Astrocyte (in vitro differentiated cells and primary cell): ENCODE results near the gene SLC25A33. TPM values are rescaled to one million over a fixed set of nuclear protein-coding genes. Genes with fewer than 3 reads are reported as not detected.

Experiments used
- DNase-seq: peaks from one replicate; pipeline ENCODE4 v3.0.0-alpha.2; 2010; ENCODE audit warnings: low read depth
- FAIRE-seq: peaks from 2 replicates; lab custom pipeline; 2011; peaks lifted over from hg19 to GRCh38; lab: Jason Lieb, UNC
- H2AFZ ChIP-seq: 2 replicates; pipeline ENCODE4 v1.6.0; 2012; ENCODE audit warnings: low read depth, low read length, inconsistent platforms
- H3K27ac ChIP-seq: 2 replicates; pipeline ENCODE4 v1.5.1; 2011; ENCODE audit warnings: low read depth, low read length, inconsistent platforms
- H3K27me3 ChIP-seq: 2 replicates; pipeline ENCODE4 v1.6.0; 2011; ENCODE audit warnings: low read length, inconsistent platforms; ENCODE audit not compliant: insufficient read depth
- H3K36me3 ChIP-seq: 2 replicates; pipeline ENCODE4 v1.5.1; 2011; ENCODE audit warnings: low read length, inconsistent platforms; ENCODE audit not compliant: insufficient read depth
- H3K4me1 ChIP-seq: 2 replicates; pipeline ENCODE4 v1.5.1; 2011; ENCODE audit warnings: low read length, inconsistent platforms; ENCODE audit not compliant: insufficient read depth
- H3K4me2 ChIP-seq: 2 replicates; pipeline ENCODE4 v1.6.0; 2012; ENCODE audit warnings: low read length, inconsistent platforms
- H3K4me3 ChIP-seq: 2 replicates; pipeline ENCODE4 v1.5.1; 2011; ENCODE audit warnings: low read depth, mild to moderate bottlenecking, low read length, inconsistent platforms; ENCODE audit not compliant: insufficient read depth
- H3K79me2 ChIP-seq: 2 replicates; pipeline ENCODE4 v1.6.0; 2012; ENCODE audit warnings: mild to moderate bottlenecking, low read length, inconsistent platforms; ENCODE audit not compliant: insufficient read depth
- H3K9ac ChIP-seq: 2 replicates; pipeline ENCODE4 v1.6.0; 2012; ENCODE audit warnings: mild to moderate bottlenecking, low read length, inconsistent platforms
- H3K9me3 ChIP-seq: 2 replicates; pipeline ENCODE4 v1.5.1; 2012; ENCODE audit warnings: low read depth, mild to moderate bottlenecking, low read length, inconsistent platforms; ENCODE audit not compliant: insufficient read depth
- H4K20me1 ChIP-seq: 2 replicates; pipeline ENCODE4 v1.6.0; 2012; ENCODE audit warnings: low read length, inconsistent platforms; ENCODE audit not compliant: insufficient read depth
- H3K27ac Mint-ChIP-seq: one replicate; pipeline ENCODE4 v1.8.0; 2021; ENCODE audit warnings: mild to moderate bottlenecking, mixed read lengths; ENCODE audit not compliant: unreplicated experiment
- H3K27me3 Mint-ChIP-seq: one replicate; pipeline ENCODE4 v1.8.0; 2021; ENCODE audit warnings: low read depth, mixed read lengths; ENCODE audit not compliant: unreplicated experiment
- H3K36me3 Mint-ChIP-seq: one replicate; pipeline ENCODE4 v1.8.0; 2021; ENCODE audit warnings: low read depth, mixed read lengths; ENCODE audit not compliant: unreplicated experiment
- H3K4me1 Mint-ChIP-seq: one replicate; pipeline ENCODE4 v1.8.0; 2021; ENCODE audit warnings: low read depth, mixed read lengths; ENCODE audit not compliant: unreplicated experiment
- H3K4me3 Mint-ChIP-seq: one replicate; pipeline ENCODE4 v1.8.0; 2021; ENCODE audit warnings: mild to moderate bottlenecking, moderate library complexity, mixed read lengths; ENCODE audit not compliant: unreplicated experiment
- H3K9me3 Mint-ChIP-seq: one replicate; pipeline ENCODE4 v1.8.0; 2021; ENCODE audit warnings: mild to moderate bottlenecking, mixed read lengths; ENCODE audit not compliant: unreplicated experiment
- CTCF ChIP-seq: IDR thresholded peaks from 2 replicates; pipeline ENCODE4 v1.5.1; 2011; ENCODE audit warnings: low read depth, mild to moderate bottlenecking, inconsistent platforms, low read length, moderate library complexity; ENCODE audit not compliant: insufficient read depth
- EZH2 ChIP-seq: IDR thresholded peaks from 2 replicates; pipeline ENCODE4 v1.6.1; 2012; ENCODE audit warnings: mild to moderate bottlenecking, low read length, inconsistent platforms; ENCODE audit not compliant: insufficient read depth
- total RNA-seq: library from RNA; stranded (reverse); gene quantifications from 2 replicates; pipeline ENCODE4 v1.2.1, GENCODE V29; 2021

The SLC25A33 gene
- total RNA-seq, 1 donor from 2014 or later, result 6.7 TPM

- DNase-seq (no peak), FAIRE-seq (no peak)
- Mint-ChIP-seq H3K36me3 (no peaks in the 10 kb centered on the region), H3K27ac (no peak overlapping the region), H3K27me3 (peaks cover 33% of the 10 kb centered on the region), H3K9me3 (no peaks in the 10 kb centered on the region), H3K4me1 (no peaks in the 10 kb centered on the region), H3K4me3 (no peak overlapping the region)
- TF ChIP-seq EZH2, result no peak
- TF ChIP-seq CTCF, result no peak
- H3K4me2 ChIP-seq, result no peak overlapping the region
- no peak overlapping the region for H3K4me3 ChIP-seq
- H3K4me1 ChIP-seq, result peaks cover 5% of the 10 kb centered on the region
- H3K9me3 ChIP-seq, result no peaks in the 10 kb centered on the region
- H3K27me3 ChIP-seq, result peaks cover 2% of the 10 kb centered on the region
- no peak overlapping the region for H3K9ac ChIP-seq
- H4K20me1 ChIP-seq, result no peaks in the 10 kb centered on the region
- H3K36me3 ChIP-seq, result no peaks in the 10 kb centered on the region
- no peaks in the 10 kb centered on the region for H3K79me2 ChIP-seq
- H2AFZ ChIP-seq, result no peak overlapping the region
- no peak overlapping the region for H3K27ac ChIP-seq
Observed at GRCh38 chr1:9495854-9496374, 43.4 kb upstream of the SLC25A33 start.

GRCh38 chr1:9500756-9501754 is 38.2 kb upstream of the SLC25A33 start:
- H3K4me3 ChIP-seq, result no peak overlapping the region
- TF ChIP-seq EZH2, result no peak
- TF ChIP-seq CTCF, result no peak
- Mint-ChIP-seq H3K4me1 (no peaks in the 10 kb centered on the region), H3K36me3 (no peaks in the 10 kb centered on the region), H3K4me3 (no peak overlapping the region), H3K9me3 (no peaks in the 10 kb centered on the region), H3K27me3 (peaks cover 39% of the 10 kb centered on the region), H3K27ac (no peak overlapping the region)
- H3K27me3 ChIP-seq, result peaks cover 2% of the 10 kb centered on the region
- H2AFZ ChIP-seq, result no peak overlapping the region
- no peaks in the 10 kb centered on the region for H4K20me1 ChIP-seq
- FAIRE-seq, result no peak
- H3K79me2 ChIP-seq, result no peaks in the 10 kb centered on the region
- H3K4me2 ChIP-seq, result no peak overlapping the region
- H3K27ac ChIP-seq, result no peak overlapping the region
- H3K36me3 ChIP-seq, result no peaks in the 10 kb centered on the region
- no peak for DNase-seq
- no peak overlapping the region for H3K9ac ChIP-seq
- no peaks in the 10 kb centered on the region for H3K9me3 ChIP-seq
- no peaks in the 10 kb centered on the region for H3K4me1 ChIP-seq
